ENCODE results near the gene MAD1L1. TPM values are rescaled to one million over a fixed set of nuclear protein-coding genes. Genes with fewer than 3 reads are reported as not detected.

MAD1L1 gene
- total RNA-seq, 2 experiments from 2014 or later, result 58.3 to 65.3 TPM

- Histone ChIP-seq H3K4me2 (ENCODE audit: low read length) (no peak overlapping the region), H3K4me1 (ENCODE audit: insufficient read depth, low read length, poor library complexity, severe bottlenecking) (no peaks in the 10 kb centered on the region), H3K27ac (ENCODE audit: low read depth, low read length, poor library complexity, severe bottlenecking) (no peak overlapping the region), H2AFZ (ENCODE audit: low read length) (no peak overlapping the region), H4K20me1 (ENCODE audit: insufficient read depth, low read length) (no peaks in the 10 kb centered on the region), H3K79me2 (ENCODE audit: insufficient read depth, low read depth, low read length) (no peaks in the 10 kb centered on the region), H3K36me3 (ENCODE audit: insufficient read depth, low read length) (peaks cover 69% of the 10 kb centered on the region), H3K4me3 (ENCODE audit: low read depth, low read length, poor library complexity, severe bottlenecking) (no peak overlapping the region), H3K9me3 (ENCODE audit: low read length) (0 out of 2 replicates have a peak, but pooled peaks cover 14% of the 10 kb centered on the region), H3K9me2 (ENCODE audit: insufficient read depth, low read length) (no peaks in the 10 kb centered on the region)
- ChIA-PET CTCF (ENCODE audit: unreplicated experiment) (no interaction called here), POLR2A (interaction anchor here (0.6 to 0.7 kb wide), 2 partner anchors 43 to 144 kb away, joined by 3 read pairs; no protein-coding TSS in a partner anchor)
- no peak for TF ChIP-seq EZH2phosphoT487 (IDR thresholded peaks at IDR 0.05; ENCODE audit: borderline replicate concordance, low read depth, low read length)
- intact Hi-C loops (cut with micrococcal nuclease; ENCODE audit: unreplicated experiment), result no loop called here
- no peak for DNase-seq (ENCODE audit: low spot score)
- no TSS peak for BruUV-seq (replicated peaks)
Measured at GRCh38 chr7:2186166-2186565, 46.6 kb downstream of the MAD1L1 start.

GRCh38 chr7:2185715-2186114, 47.0 kb downstream of the MAD1L1 start:
- no TSS peak for BruUV-seq (replicated peaks)
- ChIA-PET POLR2A (interaction anchor here (0.6 kb wide), 1 partner anchor 43 kb away, joined by 3 read pairs; no protein-coding TSS in a partner anchor), CTCF (ENCODE audit: unreplicated experiment) (no interaction called here)
- H3K9me3 ChIP-seq (ENCODE audit: low read length), result 0 out of 2 replicates have a peak, but pooled peaks cover 14% of the 10 kb centered on the region
- H3K36me3 ChIP-seq (ENCODE audit: insufficient read depth, low read length), result peaks cover 65% of the 10 kb centered on the region
- no peak overlapping the region for H2AFZ ChIP-seq (ENCODE audit: low read length)
- no peaks in the 10 kb centered on the region for H4K20me1 ChIP-seq (ENCODE audit: insufficient read depth, low read length)
- H3K4me2 ChIP-seq (ENCODE audit: low read length), result no peak overlapping the region
- no peaks in the 10 kb centered on the region for H3K9me2 ChIP-seq (ENCODE audit: insufficient read depth, low read length)
- H3K79me2 ChIP-seq (ENCODE audit: insufficient read depth, low read depth, low read length), result no peaks in the 10 kb centered on the region
- intact Hi-C loops (cut with micrococcal nuclease; ENCODE audit: unreplicated experiment), result no loop called here
- H3K27ac ChIP-seq (ENCODE audit: low read depth, low read length, poor library complexity, severe bottlenecking), result no peak overlapping the region
- H3K4me1 ChIP-seq (ENCODE audit: insufficient read depth, low read length, poor library complexity, severe bottlenecking), result no peaks in the 10 kb centered on the region
- no peak for TF ChIP-seq CTCF (conservative IDR thresholded peaks at IDR 0.05; ENCODE audit: low read length)
- no peak for TF ChIP-seq EZH2phosphoT487 (IDR thresholded peaks at IDR 0.05; ENCODE audit: borderline replicate concordance, low read depth, low read length)
- no peak overlapping the region for H3K4me3 ChIP-seq (ENCODE audit: low read depth, low read length, poor library complexity, severe bottlenecking)
- no peak for DNase-seq (ENCODE audit: low spot score)

- no TSS peak for BruUV-seq (replicated peaks)
- CTCF ChIA-PET (ENCODE audit: unreplicated experiment), result no interaction called here
- intact Hi-C loops (cut with micrococcal nuclease; ENCODE audit: unreplicated experiment), result no loop called here
Measured at GRCh38 chr7:2182461-2182860, 50.3 kb downstream of the MAD1L1 start.

More at GRCh38 chr7:2182461-2182860, 50.3 kb downstream of the MAD1L1 start:
- Histone ChIP-seq H3K36me3 (ENCODE audit: insufficient read depth, low read length) (peaks cover 41% of the 10 kb centered on the region), H4K20me1 (ENCODE audit: insufficient read depth, low read length) (no peaks in the 10 kb centered on the region), H3K27ac (ENCODE audit: low read depth, low read length, poor library complexity, severe bottlenecking) (no peak overlapping the region), H3K9me3 (ENCODE audit: low read length) (0 out of 2 replicates have a peak, but pooled peaks cover 1% of the 10 kb centered on the region), H3K4me1 (ENCODE audit: insufficient read depth, low read length, poor library complexity, severe bottlenecking) (no peaks in the 10 kb centered on the region), H3K9me2 (ENCODE audit: insufficient read depth, low read length) (no peaks in the 10 kb centered on the region), H3K4me2 (ENCODE audit: low read length) (no peak overlapping the region), H2AFZ (ENCODE audit: low read length) (no peak overlapping the region), H3K4me3 (ENCODE audit: low read depth, low read length, poor library complexity, severe bottlenecking) (no peak overlapping the region), H3K79me2 (ENCODE audit: insufficient read depth, low read depth, low read length) (no peaks in the 10 kb centered on the region)
- no peak for TF ChIP-seq CTCF (conservative IDR thresholded peaks at IDR 0.05; ENCODE audit: low read length)
- no peak for TF ChIP-seq EZH2phosphoT487 (IDR thresholded peaks at IDR 0.05; ENCODE audit: borderline replicate concordance, low read depth, low read length)
- POLR2A ChIA-PET, result interaction anchor here (0.7 to 2.2 kb wide), 2 partner anchors 16 to 598 kb away, joined by 3 to 8 read pairs; no protein-coding TSS in a partner anchor
- DNase-seq (ENCODE audit: low spot score), result no peak

Measured in OCI-LY7 (cell line).